Upper lobe of left lung (tissue), 4 donors: ENCODE results near the gene CCDC158.
A peak's percentile ranks its signal among the peaks of the same experiment; 100 is the strongest.

Source experiments
- EP300 ChIP-seq, 4 donors: sonication (generic); formaldehyde crosslinking; IDR thresholded peaks; one replicate each; pipeline ENCODE4 v1.5.1; 2017; ENCODE audit warnings: antibody characterized with exemption in 4 of 4, control low read depth in 2 of 4
- POLR2A ChIP-seq, 4 donors: fragments of 450-650 bp; IDR thresholded peaks; one replicate each; pipeline ENCODE4 v1.5.1; 2016 to 2017; ENCODE audit warnings: antibody characterized with exemption in 4 of 4, mild to moderate bottlenecking in 2 of 4
- POLR2AphosphoS5 ChIP-seq, 2 donors: sonication (generic); formaldehyde crosslinking; IDR thresholded peaks; one replicate each; pipeline ENCODE4 v1.5.1; 2017; ENCODE audit warnings: antibody characterized with exemption in 2 of 2
- TF ChIP-seq, protein P1 (sequence below), 6 experiments: fragments of 450-650 bp in 4 of 6; fragments of 200-600 bp in 2 of 6; sonication (generic) in 2 of 6; IDR thresholded peaks; one replicate each; pipeline ENCODE4 v1.5.1; 2016 to 2019; ENCODE audit warnings: antibody characterized with exemption in 6 of 6

DNA sequence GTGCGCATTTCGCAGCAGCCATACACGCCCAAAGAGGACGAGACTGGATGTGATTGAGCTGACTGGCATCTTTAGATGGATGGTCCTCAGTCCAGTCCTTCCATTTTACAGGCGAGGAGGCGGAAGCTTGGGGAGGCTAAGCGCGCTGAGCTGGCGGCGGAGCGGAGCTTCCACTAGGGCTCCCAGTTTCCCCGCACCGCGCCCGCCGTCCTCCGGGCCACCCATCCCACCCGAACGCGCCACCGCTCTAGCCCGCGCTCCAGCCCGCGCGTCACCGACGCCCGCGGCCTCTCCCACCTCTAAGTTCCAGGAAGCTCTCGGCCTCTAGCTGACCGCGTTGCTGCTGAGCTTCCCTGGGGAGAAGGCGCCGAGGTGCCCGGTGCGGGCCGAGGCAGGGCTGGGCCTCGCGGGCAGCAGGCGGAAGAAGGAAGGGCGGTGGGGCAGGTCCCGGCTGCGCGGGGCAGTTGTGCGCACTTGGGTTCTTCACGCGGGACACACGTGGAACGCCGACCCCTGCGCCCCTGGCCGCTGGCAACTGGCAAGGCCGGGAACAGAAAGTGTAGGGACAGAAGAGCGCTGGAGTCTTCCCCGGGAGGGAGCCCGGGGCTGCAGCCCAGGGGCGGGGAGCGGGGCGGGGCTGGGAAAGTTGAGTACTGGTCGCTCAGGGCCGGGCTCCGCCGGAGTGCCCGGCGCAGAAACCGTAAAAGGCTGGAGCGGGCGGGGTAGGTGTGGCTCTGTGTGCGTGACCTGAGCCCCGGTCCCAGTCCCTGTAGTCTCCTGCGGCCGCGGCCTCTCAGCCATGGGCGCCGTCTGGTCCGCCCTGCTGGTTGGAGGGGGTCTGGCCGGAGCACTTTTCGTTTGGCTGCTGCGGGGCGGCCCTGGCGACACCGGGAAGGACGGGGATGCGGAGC lies 114.7 kb downstream of the CCDC158 start, which contains the start of gene STBD1:
- TF ChIP-seq, protein P1, sequence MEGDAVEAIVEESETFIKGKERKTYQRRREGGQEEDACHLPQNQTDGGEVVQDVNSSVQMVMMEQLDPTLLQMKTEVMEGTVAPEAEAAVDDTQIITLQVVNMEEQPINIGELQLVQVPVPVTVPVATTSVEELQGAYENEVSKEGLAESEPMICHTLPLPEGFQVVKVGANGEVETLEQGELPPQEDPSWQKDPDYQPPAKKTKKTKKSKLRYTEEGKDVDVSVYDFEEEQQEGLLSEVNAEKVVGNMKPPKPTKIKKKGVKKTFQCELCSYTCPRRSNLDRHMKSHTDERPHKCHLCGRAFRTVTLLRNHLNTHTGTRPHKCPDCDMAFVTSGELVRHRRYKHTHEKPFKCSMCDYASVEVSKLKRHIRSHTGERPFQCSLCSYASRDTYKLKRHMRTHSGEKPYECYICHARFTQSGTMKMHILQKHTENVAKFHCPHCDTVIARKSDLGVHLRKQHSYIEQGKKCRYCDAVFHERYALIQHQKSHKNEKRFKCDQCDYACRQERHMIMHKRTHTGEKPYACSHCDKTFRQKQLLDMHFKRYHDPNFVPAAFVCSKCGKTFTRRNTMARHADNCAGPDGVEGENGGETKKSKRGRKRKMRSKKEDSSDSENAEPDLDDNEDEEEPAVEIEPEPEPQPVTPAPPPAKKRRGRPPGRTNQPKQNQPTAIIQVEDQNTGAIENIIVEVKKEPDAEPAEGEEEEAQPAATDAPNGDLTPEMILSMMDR (IDR thresholded peaks at IDR 0.05): peak in 2 of 6 experiments; percentile 15 to 26
- peak; percentile 40 to 45 for TF ChIP-seq POLR2AphosphoS5 (IDR thresholded peaks at IDR 0.05)
- peak in 3 of 4 donors; percentile 12 to 55 (median 40) for TF ChIP-seq POLR2A (IDR thresholded peaks at IDR 0.05)
- TF ChIP-seq EP300 (IDR thresholded peaks at IDR 0.05): no peak
